Vagina (tissue), 2 donors: ENCODE data around the gene SPSB3. TPM values are rescaled to one million over a fixed set of nuclear protein-coding genes. Genes with fewer than 3 reads are reported as not detected.

Experiments used
- DNase-seq, 2 donors: peaks; one replicate each; pipeline ENCODE4 v3.0.0-alpha.2; 2017; ENCODE audit errors: extremely low spot score in 2 of 2
- H3K27ac ChIP-seq: fragments of 200-600 bp; sonication (generic); one replicate; pipeline ENCODE4 v1.5.1; 2019
- H3K27me3 ChIP-seq: fragments of 200-600 bp; sonication (generic); one replicate; pipeline ENCODE4 v1.5.1; 2019
- H3K36me3 ChIP-seq, 2 donors: fragments of 200-600 bp; sonication (generic); one replicate each; pipeline ENCODE4 v1.5.1; 2017 to 2019
- H3K4me1 ChIP-seq: fragments of 200-600 bp; sonication (generic); one replicate; pipeline ENCODE4 v1.5.1; 2019
- H3K4me3 ChIP-seq, 2 donors: fragments of 200-600 bp; sonication (generic); 1 replicate in 1 of 2; 2 replicates in 1 of 2; pipeline ENCODE4 v1.5.1; 2016 to 2019
- H3K9me3 ChIP-seq: fragments of 200-600 bp; sonication (generic); one replicate; pipeline ENCODE4 v1.5.1; 2019
- POLR2A ChIP-seq, 2 donors: fragments of 450-650 bp; IDR thresholded peaks; one replicate each; pipeline ENCODE4 v1.6.1; 2017; ENCODE audit warnings: antibody characterized with exemption in 2 of 2, mild to moderate bottlenecking in 2 of 2, moderate library complexity in 2 of 2
- POLR2AphosphoS5 ChIP-seq, 2 donors: sonication (generic); formaldehyde crosslinking; IDR thresholded peaks; one replicate each; pipeline ENCODE4 v1.9.0; 2017; ENCODE audit warnings: antibody characterized with exemption in 2 of 2, mild to moderate bottlenecking in 2 of 2, low read depth in 1 of 2; ENCODE audit not compliant: insufficient read depth in 1 of 2
- intact Hi-C: fragments of 100-400 bp; cut with DNase I; formaldehyde crosslinking; loops from one replicate; pipeline ENCODE4 v1.15.1; 2023
- total RNA-seq: library from RNA; depleted of rRNA; stranded (reverse); fragments of >200 nt; gene quantifications from one replicate; pipeline ENCODE4 v1.2.3, GENCODE V29; 2016
- TF ChIP-seq, protein P1 (sequence below), 3 experiments: fragments of 450-650 bp in 2 of 3; fragments of 200-600 bp in 1 of 3; sonication (generic) in 1 of 3; IDR thresholded peaks; one replicate each; pipeline ENCODE4 v1.5.1; 2017 to 2019; ENCODE audit warnings: antibody characterized with exemption in 3 of 3, mild to moderate bottlenecking in 2 of 3, moderate library complexity in 2 of 3

The SPSB3 gene
- total RNA-seq, 1 donor from 2014 or later = 75.9 TPM

- Histone ChIP-seq H3K36me3 (peaks cover 0 to 68% of the 10 kb centered on the region in 2 donors), H3K27ac (no peak overlapping the region), H3K27me3 (no peaks in the 10 kb centered on the region), H3K9me3 (no peaks in the 10 kb centered on the region), H3K4me1 (no peaks in the 10 kb centered on the region), H3K4me3 (no peak overlapping the region)
- TF ChIP-seq POLR2AphosphoS5 (IDR thresholded peaks at IDR 0.05; ENCODE audit: insufficient read depth in 1 of 2, low read depth in 1 of 2) = no peak
- no peak for TF ChIP-seq POLR2A (IDR thresholded peaks at IDR 0.05)
- TF ChIP-seq, protein P1, sequence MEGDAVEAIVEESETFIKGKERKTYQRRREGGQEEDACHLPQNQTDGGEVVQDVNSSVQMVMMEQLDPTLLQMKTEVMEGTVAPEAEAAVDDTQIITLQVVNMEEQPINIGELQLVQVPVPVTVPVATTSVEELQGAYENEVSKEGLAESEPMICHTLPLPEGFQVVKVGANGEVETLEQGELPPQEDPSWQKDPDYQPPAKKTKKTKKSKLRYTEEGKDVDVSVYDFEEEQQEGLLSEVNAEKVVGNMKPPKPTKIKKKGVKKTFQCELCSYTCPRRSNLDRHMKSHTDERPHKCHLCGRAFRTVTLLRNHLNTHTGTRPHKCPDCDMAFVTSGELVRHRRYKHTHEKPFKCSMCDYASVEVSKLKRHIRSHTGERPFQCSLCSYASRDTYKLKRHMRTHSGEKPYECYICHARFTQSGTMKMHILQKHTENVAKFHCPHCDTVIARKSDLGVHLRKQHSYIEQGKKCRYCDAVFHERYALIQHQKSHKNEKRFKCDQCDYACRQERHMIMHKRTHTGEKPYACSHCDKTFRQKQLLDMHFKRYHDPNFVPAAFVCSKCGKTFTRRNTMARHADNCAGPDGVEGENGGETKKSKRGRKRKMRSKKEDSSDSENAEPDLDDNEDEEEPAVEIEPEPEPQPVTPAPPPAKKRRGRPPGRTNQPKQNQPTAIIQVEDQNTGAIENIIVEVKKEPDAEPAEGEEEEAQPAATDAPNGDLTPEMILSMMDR (IDR thresholded peaks at IDR 0.05) = no peak
- intact Hi-C loops = no loop called here
- no peak for DNase-seq
These were observed 21.5 kb downstream of the SPSB3 start for GRCh38 chr16:1760911-1761310.

DNA sequence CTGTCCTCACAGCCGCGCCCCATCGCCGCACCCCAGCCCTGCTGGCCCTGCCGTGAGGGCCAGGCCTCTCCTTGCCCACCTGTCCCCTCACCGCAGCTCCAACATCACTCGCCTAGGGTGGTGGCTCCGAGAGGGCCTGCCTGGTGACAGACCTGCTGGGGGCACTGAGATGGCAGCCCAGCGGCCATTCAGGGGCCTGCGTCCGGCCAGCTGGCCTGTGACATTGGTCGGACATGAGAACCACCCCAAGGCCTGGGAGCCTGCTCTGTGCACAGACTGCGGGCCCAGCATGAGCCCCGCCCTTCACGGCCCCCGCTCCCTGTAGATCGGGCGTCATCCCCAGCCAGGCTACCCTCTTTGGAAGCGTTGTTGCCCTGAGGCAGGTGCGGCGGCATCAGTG, 22.9 kb downstream of the SPSB3 start:
- Histone ChIP-seq H3K9me3 (no peaks in the 10 kb centered on the region), H3K27me3 (no peaks in the 10 kb centered on the region), H3K36me3 (peaks cover 0 to 54% of the 10 kb centered on the region in 2 donors), H3K4me1 (no peaks in the 10 kb centered on the region), H3K27ac (no peak overlapping the region), H3K4me3 (no peak overlapping the region)
- no peak for DNase-seq
- TF ChIP-seq, protein P1 (IDR thresholded peaks at IDR 0.05) = no peak
- no peak for TF ChIP-seq POLR2AphosphoS5 (IDR thresholded peaks at IDR 0.05; ENCODE audit: insufficient read depth in 1 of 2, low read depth in 1 of 2)
- TF ChIP-seq POLR2A (IDR thresholded peaks at IDR 0.05) = no peak
- intact Hi-C loops = no loop called here

- Histone ChIP-seq H3K36me3 (peaks cover 0 to 48% of the 10 kb centered on the region in 2 donors), H3K27me3 (no peaks in the 10 kb centered on the region), H3K27ac (no peak overlapping the region), H3K4me3 (no peak overlapping the region), H3K9me3 (no peaks in the 10 kb centered on the region), H3K4me1 (no peaks in the 10 kb centered on the region)
- DNase-seq = no peak
- intact Hi-C loops = no loop called here
- TF ChIP-seq, protein P1 (IDR thresholded peaks at IDR 0.05) = no peak
- TF ChIP-seq POLR2A (IDR thresholded peaks at IDR 0.05) = no peak
- TF ChIP-seq POLR2AphosphoS5 (IDR thresholded peaks at IDR 0.05; ENCODE audit: insufficient read depth in 1 of 2, low read depth in 1 of 2) = no peak
These were observed 23.4 kb downstream of the SPSB3 start for GRCh38 chr16:1758923-1759322.

- no peaks in the 10 kb centered on the region for H3K9me3 ChIP-seq
- H3K27me3 ChIP-seq = no peaks in the 10 kb centered on the region
- no peak overlapping the region for H3K27ac ChIP-seq
- DNase-seq = no peak
- intact Hi-C loops = no loop called here
- H3K4me1 ChIP-seq = no peaks in the 10 kb centered on the region
- H3K36me3 ChIP-seq = peaks cover 0 to 42% of the 10 kb centered on the region in 2 donors
- no peak overlapping the region for H3K4me3 ChIP-seq
- no peak for TF ChIP-seq POLR2AphosphoS5 (IDR thresholded peaks at IDR 0.05; ENCODE audit: insufficient read depth in 1 of 2, low read depth in 1 of 2)
- TF ChIP-seq, protein P1 (IDR thresholded peaks at IDR 0.05) = no peak
- TF ChIP-seq POLR2A (IDR thresholded peaks at IDR 0.05) = no peak
These were observed 24.5 kb downstream of the SPSB3 start for GRCh38 chr16:1757714-1758461.

DNA sequence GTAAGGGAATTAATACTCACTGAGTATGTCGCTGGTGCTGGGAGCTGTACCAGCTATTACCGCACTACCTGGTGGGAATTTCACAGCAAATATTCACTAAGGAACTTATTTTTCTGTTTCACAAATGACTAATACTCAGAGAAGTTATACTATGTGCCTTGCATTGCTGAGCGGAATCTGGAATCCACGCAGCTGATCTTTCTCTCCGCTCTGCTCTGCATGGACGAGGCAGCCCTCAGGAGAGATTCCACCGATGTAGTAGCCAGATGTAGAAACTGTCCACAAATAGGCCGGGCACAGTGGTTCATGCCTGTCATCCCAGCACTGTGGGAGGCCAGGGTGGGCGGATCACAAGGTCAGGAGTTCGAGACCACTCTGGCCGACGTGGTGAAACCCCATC, 28.2 kb downstream of the SPSB3 start:
- TF ChIP-seq POLR2A (IDR thresholded peaks at IDR 0.05) (no peak), POLR2AphosphoS5 (IDR thresholded peaks at IDR 0.05; ENCODE audit: insufficient read depth in 1 of 2, low read depth in 1 of 2) (no peak)
- TF ChIP-seq, protein P1 (IDR thresholded peaks at IDR 0.05) = no peak
- no peaks in the 10 kb centered on the region for H3K27me3 ChIP-seq
- intact Hi-C loops = no loop called here
- H3K27ac ChIP-seq = no peak overlapping the region
- no peak for DNase-seq
- no peaks in the 10 kb centered on the region for H3K4me1 ChIP-seq
- peaks cover 0 to 51% of the 10 kb centered on the region in 2 donors for H3K36me3 ChIP-seq
- H3K9me3 ChIP-seq = no peaks in the 10 kb centered on the region
- H3K4me3 ChIP-seq = no peak overlapping the region
